Transverse colon (tissue), 4 donors: ENCODE measurements around the gene CHMP3. TPM values are rescaled to one million over a fixed set of nuclear protein-coding genes. Genes with fewer than 3 reads are reported as not detected.

Experiments used
- DNase-seq: peaks from one replicate; pipeline ENCODE4 v3.0.0-alpha.2; 2019
- H3K27ac ChIP-seq, 4 donors: fragments of 200-600 bp; sonication (generic); 2 replicates each; pipeline ENCODE4 v1.5.1; 2016 to 2018; ENCODE audit warnings: inconsistent platforms in 4 of 4
- H3K27me3 ChIP-seq: fragments of 200-600 bp; sonication (generic); 2 replicates; pipeline ENCODE4 v1.5.1; 2017; ENCODE audit warnings: inconsistent platforms
- H3K36me3 ChIP-seq, 4 donors: fragments of 200-600 bp; sonication (generic); 2 replicates each; pipeline ENCODE4 v1.5.1; 2017 to 2019; ENCODE audit warnings: inconsistent platforms in 4 of 4
- H3K4me1 ChIP-seq, 4 donors: fragments of 200-600 bp; sonication (generic); 2 replicates each; pipeline ENCODE4 v1.5.1; 2017 to 2020; ENCODE audit warnings: inconsistent platforms in 4 of 4
- H3K4me3 ChIP-seq, 4 donors: fragments of 200-600 bp; sonication (generic); 1 replicate in 1 of 4; 2 replicates in 3 of 4; pipeline versions ENCODE4 v1.5.1 to v1.6.1; 2017 to 2019; ENCODE audit warnings: inconsistent platforms in 4 of 4
- H3K9me3 ChIP-seq, 2 donors: fragments of 200-600 bp; sonication (generic); 2 replicates each; pipeline ENCODE4 v1.5.1; 2017 to 2019; ENCODE audit warnings: inconsistent platforms in 2 of 2
- CTCF ChIP-seq, 5 experiments: fragments of 200-600 bp in 3 of 5; fragments of 450-650 bp in 2 of 5; sonication (generic) in 3 of 5; IDR thresholded peaks; 1 replicate in 2 of 5; 2 replicates in 3 of 5; pipeline ENCODE4 v1.5.1; 2016 to 2017; ENCODE audit warnings: antibody characterized with exemption in 5 of 5, inconsistent platforms in 3 of 5, mild to moderate bottlenecking in 2 of 5, moderate library complexity in 1 of 5
- EP300 ChIP-seq: sonication (generic); formaldehyde crosslinking; IDR thresholded peaks from one replicate; pipeline ENCODE4 v1.6.1; 2017; ENCODE audit warnings: antibody characterized with exemption, low read depth
- POLR2A ChIP-seq: fragments of 450-650 bp; IDR thresholded peaks from one replicate; pipeline ENCODE4 v1.6.1; 2016; ENCODE audit warnings: antibody characterized with exemption, mild to moderate bottlenecking, moderate library complexity
- POLR2AphosphoS5 ChIP-seq, 3 donors: sonication (generic); formaldehyde crosslinking; IDR thresholded peaks; one replicate each; pipeline ENCODE4 v1.6.1; 2016; ENCODE audit warnings: antibody characterized with exemption in 3 of 3
- WGBS, 2 donors: methylation state at CpG; one replicate each; pipeline ENCODE4 v1.1.5; 2018; ENCODE audit warnings: low coverage in 1 of 2; 5-methylcytosine and 5-hydroxymethylcytosine counted together
- in situ Hi-C, 4 donors: fragments of 200-750 bp; cut with MboI; loops; one replicate each; pipeline versions ENCODE4 v1.15.0 to v1.15.1; 2017; ENCODE audit warnings: low sequenced_read_pairs in 3 of 4, low pct_ligation_motif_present in 1 of 4, low pct_unique_long_range_greater_than_20kb in 1 of 4
- intact Hi-C: fragments of 100-400 bp; cut with DNase I; formaldehyde crosslinking; loops from one replicate; pipeline ENCODE4 v1.15.1; 2023; ENCODE audit warnings: low total_unique reads
- total RNA-seq, 4 donors: library from RNA; depleted of rRNA; stranded (reverse); fragments of >200 nt; gene quantifications; one replicate each; pipeline ENCODE4 v1.1.0, GENCODE V29; 2016

CHMP3 gene
- total RNA-seq, 4 donors from 2014 or later, result 83.8 to 200 (median 101) TPM

GRCh38 chr2:86476918-86477317 is 86.3 kb downstream of the CHMP3 start:
- H3K4me1 ChIP-seq, result peaks cover 0 to 7% (median 2%) of the 10 kb centered on the region in 4 donors
- in situ Hi-C loops, result no loop called here
- no peak for DNase-seq
- 67 to 71% methylated on average over 3 of the region's 3 CpGs for WGBS, 2 donors
- H3K27ac ChIP-seq, result no peak overlapping the region
- peaks cover 0 to 85% (median 24%) of the 10 kb centered on the region in 4 donors for H3K36me3 ChIP-seq
- TF ChIP-seq POLR2AphosphoS5 (IDR thresholded peaks at IDR 0.05) (no peak), CTCF (IDR thresholded peaks at IDR 0.05) (no peak), EP300 (no peak), POLR2A (no peak)
- intact Hi-C loops, result no loop called here
- no peaks in the 10 kb centered on the region for H3K27me3 ChIP-seq
- H3K9me3 ChIP-seq, result no peaks in the 10 kb centered on the region
- no peak overlapping the region for H3K4me3 ChIP-seq

GRCh38 chr2:86476092-86476491 is 87.2 kb downstream of the CHMP3 start:
- TF ChIP-seq POLR2AphosphoS5 (IDR thresholded peaks at IDR 0.05) (no peak), CTCF (IDR thresholded peaks at IDR 0.05) (no peak), EP300 (no peak), POLR2A (no peak)
- Histone ChIP-seq H3K36me3 (peaks cover 0 to 83% (median 20%) of the 10 kb centered on the region in 4 donors), H3K9me3 (no peaks in the 10 kb centered on the region), H3K27me3 (no peaks in the 10 kb centered on the region), H3K4me1 (peaks cover 0 to 7% (median 0%) of the 10 kb centered on the region in 4 donors), H3K4me3 (no peak overlapping the region), H3K27ac (no peak overlapping the region)
- in situ Hi-C loops, result no loop called here
- intact Hi-C loops, result no loop called here
- DNase-seq, result no peak

GRCh38 chr2:86471637-86472036 is 91.6 kb downstream of the CHMP3 start:
- TF ChIP-seq POLR2A (no peak), CTCF (IDR thresholded peaks at IDR 0.05) (no peak), EP300 (no peak), POLR2AphosphoS5 (IDR thresholded peaks at IDR 0.05) (no peak)
- no peaks in the 10 kb centered on the region for H3K9me3 ChIP-seq
- DNase-seq, result no peak
- no peaks in the 10 kb centered on the region for H3K27me3 ChIP-seq
- intact Hi-C loops, result no loop called here
- H3K36me3 ChIP-seq, result peaks cover 0 to 80% (median 26%) of the 10 kb centered on the region in 4 donors
- H3K27ac ChIP-seq, result no peak overlapping the region
- peaks cover 0 to 1% (median under 1%) of the 10 kb centered on the region in 4 donors for H3K4me1 ChIP-seq
- no peak overlapping the region for H3K4me3 ChIP-seq
- in situ Hi-C loops, result no loop called here
- WGBS, 2 donors, result 89 to 96% methylated on average over 6 of the region's 6 CpGs

DNA sequence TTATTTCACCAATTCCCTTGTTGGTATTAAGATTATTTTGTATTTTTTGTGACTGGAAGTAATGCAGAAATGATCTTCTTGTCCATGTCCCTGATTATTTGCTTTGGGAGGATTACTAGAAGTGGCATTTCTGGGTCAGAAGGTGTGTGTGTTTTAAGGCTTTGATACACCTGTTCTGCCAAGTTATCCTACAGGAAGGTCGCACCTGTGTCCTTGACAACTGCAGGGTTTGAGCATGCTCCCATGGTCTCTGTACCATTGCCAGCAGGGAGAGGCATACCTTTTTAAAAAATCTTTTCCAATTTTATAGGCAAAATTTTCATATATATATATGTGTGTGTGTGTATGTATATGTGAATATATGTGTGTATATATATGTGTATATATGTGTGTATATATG is 92.4 kb downstream of the CHMP3 start:
- peaks cover 0 to 80% (median 29%) of the 10 kb centered on the region in 4 donors for H3K36me3 ChIP-seq
- intact Hi-C loops, result no loop called here
- in situ Hi-C loops, result no loop called here
- no peaks in the 10 kb centered on the region for H3K27me3 ChIP-seq
- TF ChIP-seq CTCF (IDR thresholded peaks at IDR 0.05), result no peak
- TF ChIP-seq POLR2A, result no peak
- no peak for TF ChIP-seq EP300
- TF ChIP-seq POLR2AphosphoS5 (IDR thresholded peaks at IDR 0.05), result no peak
- DNase-seq, result no peak
- H3K9me3 ChIP-seq, result no peaks in the 10 kb centered on the region
- peaks cover 0 to 5% (median 2%) of the 10 kb centered on the region in 4 donors for H3K4me1 ChIP-seq
- H3K4me3 ChIP-seq, result no peak overlapping the region
- 75 to 80% methylated on average over 1 of the region's 1 CpG for WGBS, 2 donors
- H3K27ac ChIP-seq, result no peak overlapping the region
